CD4-positive, alpha-beta T cell treated with Interleukin-21 for 1 hour (primary cell): ENCODE data around the gene ARGFX.

ENCODE experiments used
- DNase-seq: peaks from one replicate; pipeline ENCODE4 v3.0.0-alpha.2; 2020

Gene ARGFX

DNA sequence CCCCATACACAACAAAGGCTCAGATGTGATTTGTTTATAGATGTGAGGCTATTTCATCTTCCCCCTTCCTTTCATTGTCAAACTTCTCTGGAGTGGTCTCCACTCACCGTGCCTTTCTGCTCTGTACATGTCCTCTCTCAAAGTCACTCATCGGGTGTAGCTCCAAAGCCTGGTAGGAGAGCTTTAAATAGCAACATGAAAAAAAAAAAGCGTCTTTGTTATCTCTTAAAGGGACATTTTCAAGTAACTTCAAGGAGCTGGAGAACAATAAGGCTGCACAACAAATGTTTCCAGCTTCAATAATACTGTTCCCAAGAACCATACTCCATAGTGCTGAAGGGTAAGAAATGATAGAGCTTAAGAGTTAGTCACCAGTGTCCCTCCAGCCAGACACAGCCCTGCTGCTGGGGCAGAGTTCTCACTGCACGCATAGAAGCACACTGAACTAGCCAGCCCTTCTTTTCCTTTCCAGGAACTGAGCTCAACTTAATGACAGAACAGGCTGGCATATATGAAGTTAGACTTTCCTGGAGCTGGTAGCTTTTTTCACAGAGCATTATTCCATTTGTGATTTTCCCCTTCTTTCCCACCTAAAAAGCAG, 33.6 kb downstream of the ARGFX start:
- DNase-seq: no peak

DNA sequence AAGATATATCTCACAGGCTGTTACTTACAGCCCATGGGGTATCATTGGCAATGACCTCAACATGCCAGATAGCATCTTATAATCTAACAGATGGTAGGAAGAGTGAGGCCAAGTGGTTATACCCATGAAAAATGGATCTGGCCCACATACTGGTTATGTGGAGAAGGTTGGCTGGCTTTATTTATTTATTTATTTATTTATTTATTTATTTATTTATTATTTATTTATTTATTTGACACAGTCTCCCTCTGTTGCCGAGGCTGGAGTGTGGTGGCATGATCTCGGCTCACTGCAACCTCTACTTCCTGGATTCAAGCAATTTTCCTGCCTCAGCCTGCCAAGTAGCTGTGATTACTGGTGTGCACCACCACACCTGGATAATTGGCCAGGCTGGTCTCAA, 37.0 kb downstream of the ARGFX start:
- no peak for DNase-seq

DNA sequence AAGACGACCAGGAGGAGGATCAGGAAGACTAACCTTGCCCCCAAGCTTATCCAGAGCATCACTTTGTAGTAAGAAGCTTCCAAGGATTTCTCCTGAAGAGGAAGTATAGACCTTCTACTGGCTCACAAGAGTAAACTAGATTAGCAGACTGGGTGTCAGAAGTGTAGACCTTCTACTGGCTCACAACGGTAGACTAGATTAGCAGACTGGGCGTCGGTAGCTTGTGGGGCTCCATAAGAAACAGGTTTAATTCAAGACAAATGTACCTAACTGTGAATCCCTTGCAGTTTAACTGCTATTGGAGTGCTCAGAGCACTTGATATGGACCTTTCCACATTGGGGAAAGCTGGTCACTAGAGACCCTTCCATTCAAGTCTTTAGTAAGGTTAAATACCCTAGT, 38.4 kb downstream of the ARGFX start:
- no peak for DNase-seq
